ENCODE results near the gene ZNF358. TPM values are rescaled to one million over a fixed set of nuclear protein-coding genes. Genes with fewer than 3 reads are reported as not detected.

ZNF358 gene
- total and polyA plus RNA-seq, 10 of the 15 experiments (the other 5 are each of a cell fraction or from before 2014, with no cell fraction given) = 0.09 to 6.3 (median 1.9) TPM; not detected in 1

DNA sequence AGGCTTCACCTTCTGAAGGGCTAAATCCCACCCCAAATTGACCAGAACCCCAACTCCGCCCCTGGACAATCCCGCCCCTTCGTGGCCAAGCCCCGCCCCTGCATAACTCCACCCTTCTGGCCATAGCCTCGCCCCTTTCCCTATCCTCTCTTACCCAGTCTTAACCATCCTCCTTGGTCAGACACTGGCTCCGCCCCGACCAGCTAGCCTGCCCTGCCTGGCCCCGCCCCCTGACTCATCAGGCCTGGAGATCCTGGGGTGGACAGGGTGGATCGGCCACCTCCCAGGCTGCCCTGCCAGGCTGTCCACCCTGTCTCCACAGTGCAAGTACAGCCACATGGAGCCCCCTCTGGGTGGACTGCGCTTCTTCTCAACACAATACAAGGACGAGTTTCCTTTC lies 8.0 kb upstream of the ZNF358 start:
- no peaks in the 10 kb centered on the region for H3K9me3 ChIP-seq (replicated peaks; ENCODE audit: control insufficient read depth, insufficient read depth, low read length)
- WGBS (ENCODE audit: insufficient coverage, insufficient replicate concordance, low lambda C conversion rate, missing lambda C conversion rate) = 16% methylated on average over 11 of the region's 11 CpGs
- ChIA-PET CTCF (interaction anchor here (0.5 kb wide), 1 partner anchor 477 kb away, joined by 3 read pairs; no protein-coding TSS in a partner anchor), POLR2A (no interaction called here), SMC1A (ENCODE audit: uncharacterized antibody, unreplicated experiment) (no interaction called here), RAD21 (ENCODE audit: unreplicated experiment) (no interaction called here)
- H2AFZ ChIP-seq (ENCODE audit: control insufficient read depth, low read depth, low read length) = no peak overlapping the region
- H3K36me3 ChIP-seq (ENCODE audit: control insufficient read depth in 2 of 2, insufficient read depth in 2 of 2, low read length in 1 of 2) = no peaks in the 10 kb centered on the region
- no peak overlapping the region for H3K4me3 ChIP-seq
- H3K27ac ChIP-seq (ENCODE audit: control insufficient read depth, insufficient read depth) = no peak overlapping the region
- in situ Hi-C loops (cut with MboI) (no loop called here), intact Hi-C loops (cut with micrococcal nuclease; ENCODE audit: unreplicated experiment) (no loop called here)
- ATAC-seq (peak; percentile 87), DNase-seq (ENCODE audit: low read depth, low spot score) (no peak), FAIRE-seq (no peak)
- H3K4me2 ChIP-seq (ENCODE audit: control insufficient read depth, insufficient read depth) = no peak overlapping the region
- H3K27me3 ChIP-seq (replicated peaks in 1 of 2; ENCODE audit: control insufficient read depth in 2 of 2, insufficient read depth in 2 of 2, low read length in 1 of 2) = no peaks in the 10 kb centered on the region
- H3K9ac ChIP-seq (ENCODE audit: control insufficient read depth, insufficient read depth, low read length) = no peak overlapping the region
- no peak for TF ChIP-seq PML (IDR thresholded peaks at IDR 0.05; ENCODE audit: low read length)
- TF ChIP-seq, protein P1, sequence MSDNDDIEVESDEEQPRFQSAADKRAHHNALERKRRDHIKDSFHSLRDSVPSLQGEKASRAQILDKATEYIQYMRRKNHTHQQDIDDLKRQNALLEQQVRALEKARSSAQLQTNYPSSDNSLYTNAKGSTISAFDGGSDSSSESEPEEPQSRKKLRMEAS (IDR thresholded peaks at IDR 0.05; ENCODE audit: low read depth, low read length) = no peak
- TF ChIP-seq, protein P2, sequence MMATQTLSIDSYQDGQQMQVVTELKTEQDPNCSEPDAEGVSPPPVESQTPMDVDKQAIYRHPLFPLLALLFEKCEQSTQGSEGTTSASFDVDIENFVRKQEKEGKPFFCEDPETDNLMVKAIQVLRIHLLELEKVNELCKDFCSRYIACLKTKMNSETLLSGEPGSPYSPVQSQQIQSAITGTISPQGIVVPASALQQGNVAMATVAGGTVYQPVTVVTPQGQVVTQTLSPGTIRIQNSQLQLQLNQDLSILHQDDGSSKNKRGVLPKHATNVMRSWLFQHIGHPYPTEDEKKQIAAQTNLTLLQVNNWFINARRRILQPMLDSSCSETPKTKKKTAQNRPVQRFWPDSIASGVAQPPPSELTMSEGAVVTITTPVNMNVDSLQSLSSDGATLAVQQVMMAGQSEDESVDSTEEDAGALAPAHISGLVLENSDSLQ (IDR thresholded peaks at IDR 0.05) = no peak
- no peak for TF ChIP-seq BACH1 (IDR thresholded peaks at IDR 0.05; ENCODE audit: borderline replicate concordance)
- TF ChIP-seq SUZ12 (IDR thresholded peaks at IDR 0.05; ENCODE audit: unreplicated experiment) = no peak
- TF ChIP-seq FOXK2 (IDR thresholded peaks at IDR 0.05) = no peak
- no peak for TF ChIP-seq IRF4 (IDR thresholded peaks at IDR 0.05; ENCODE audit: low read depth, low read length)
- TF ChIP-seq JUNB (IDR thresholded peaks at IDR 0.05) = no peak
- TF ChIP-seq LARP7 (IDR thresholded peaks at IDR 0.05) = no peak
- TF ChIP-seq ZBED1 (IDR thresholded peaks at IDR 0.05; ENCODE audit: borderline replicate concordance) = no peak
- TF ChIP-seq, protein P3, sequence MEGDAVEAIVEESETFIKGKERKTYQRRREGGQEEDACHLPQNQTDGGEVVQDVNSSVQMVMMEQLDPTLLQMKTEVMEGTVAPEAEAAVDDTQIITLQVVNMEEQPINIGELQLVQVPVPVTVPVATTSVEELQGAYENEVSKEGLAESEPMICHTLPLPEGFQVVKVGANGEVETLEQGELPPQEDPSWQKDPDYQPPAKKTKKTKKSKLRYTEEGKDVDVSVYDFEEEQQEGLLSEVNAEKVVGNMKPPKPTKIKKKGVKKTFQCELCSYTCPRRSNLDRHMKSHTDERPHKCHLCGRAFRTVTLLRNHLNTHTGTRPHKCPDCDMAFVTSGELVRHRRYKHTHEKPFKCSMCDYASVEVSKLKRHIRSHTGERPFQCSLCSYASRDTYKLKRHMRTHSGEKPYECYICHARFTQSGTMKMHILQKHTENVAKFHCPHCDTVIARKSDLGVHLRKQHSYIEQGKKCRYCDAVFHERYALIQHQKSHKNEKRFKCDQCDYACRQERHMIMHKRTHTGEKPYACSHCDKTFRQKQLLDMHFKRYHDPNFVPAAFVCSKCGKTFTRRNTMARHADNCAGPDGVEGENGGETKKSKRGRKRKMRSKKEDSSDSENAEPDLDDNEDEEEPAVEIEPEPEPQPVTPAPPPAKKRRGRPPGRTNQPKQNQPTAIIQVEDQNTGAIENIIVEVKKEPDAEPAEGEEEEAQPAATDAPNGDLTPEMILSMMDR (IDR thresholded peaks at IDR 0.05 in 2 of 3, conservative IDR thresholded peaks at IDR 0.05 in 1 of 3; ENCODE audit: control insufficient read depth in 2 of 3, extremely low read depth in 1 of 3, insufficient read depth in 1 of 3, low read depth in 3 of 3, low read length in 3 of 3) = no peak
- TF ChIP-seq, protein P4, sequence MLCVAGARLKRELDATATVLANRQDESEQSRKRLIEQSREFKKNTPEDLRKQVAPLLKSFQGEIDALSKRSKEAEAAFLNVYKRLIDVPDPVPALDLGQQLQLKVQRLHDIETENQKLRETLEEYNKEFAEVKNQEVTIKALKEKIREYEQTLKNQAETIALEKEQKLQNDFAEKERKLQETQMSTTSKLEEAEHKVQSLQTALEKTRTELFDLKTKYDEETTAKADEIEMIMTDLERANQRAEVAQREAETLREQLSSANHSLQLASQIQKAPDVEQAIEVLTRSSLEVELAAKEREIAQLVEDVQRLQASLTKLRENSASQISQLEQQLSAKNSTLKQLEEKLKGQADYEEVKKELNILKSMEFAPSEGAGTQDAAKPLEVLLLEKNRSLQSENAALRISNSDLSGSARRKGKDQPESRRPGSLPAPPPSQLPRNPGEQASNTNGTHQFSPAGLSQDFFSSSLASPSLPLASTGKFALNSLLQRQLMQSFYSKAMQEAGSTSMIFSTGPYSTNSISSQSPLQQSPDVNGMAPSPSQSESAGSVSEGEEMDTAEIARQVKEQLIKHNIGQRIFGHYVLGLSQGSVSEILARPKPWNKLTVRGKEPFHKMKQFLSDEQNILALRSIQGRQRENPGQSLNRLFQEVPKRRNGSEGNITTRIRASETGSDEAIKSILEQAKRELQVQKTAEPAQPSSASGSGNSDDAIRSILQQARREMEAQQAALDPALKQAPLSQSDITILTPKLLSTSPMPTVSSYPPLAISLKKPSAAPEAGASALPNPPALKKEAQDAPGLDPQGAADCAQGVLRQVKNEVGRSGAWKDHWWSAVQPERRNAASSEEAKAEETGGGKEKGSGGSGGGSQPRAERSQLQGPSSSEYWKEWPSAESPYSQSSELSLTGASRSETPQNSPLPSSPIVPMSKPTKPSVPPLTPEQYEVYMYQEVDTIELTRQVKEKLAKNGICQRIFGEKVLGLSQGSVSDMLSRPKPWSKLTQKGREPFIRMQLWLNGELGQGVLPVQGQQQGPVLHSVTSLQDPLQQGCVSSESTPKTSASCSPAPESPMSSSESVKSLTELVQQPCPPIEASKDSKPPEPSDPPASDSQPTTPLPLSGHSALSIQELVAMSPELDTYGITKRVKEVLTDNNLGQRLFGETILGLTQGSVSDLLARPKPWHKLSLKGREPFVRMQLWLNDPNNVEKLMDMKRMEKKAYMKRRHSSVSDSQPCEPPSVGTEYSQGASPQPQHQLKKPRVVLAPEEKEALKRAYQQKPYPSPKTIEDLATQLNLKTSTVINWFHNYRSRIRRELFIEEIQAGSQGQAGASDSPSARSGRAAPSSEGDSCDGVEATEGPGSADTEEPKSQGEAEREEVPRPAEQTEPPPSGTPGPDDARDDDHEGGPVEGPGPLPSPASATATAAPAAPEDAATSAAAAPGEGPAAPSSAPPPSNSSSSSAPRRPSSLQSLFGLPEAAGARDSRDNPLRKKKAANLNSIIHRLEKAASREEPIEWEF (IDR thresholded peaks at IDR 0.05; ENCODE audit: insufficient replicate concordance, low read depth, low read length) = no peak
- TF ChIP-seq RAD51 (IDR thresholded peaks at IDR 0.05) = no peak
- H4K20me1 ChIP-seq (ENCODE audit: control insufficient read depth, insufficient read depth) = no peaks in the 10 kb centered on the region
- H3K79me2 ChIP-seq (ENCODE audit: control insufficient read depth, insufficient read depth, low read length) = no peaks in the 10 kb centered on the region
- H3K4me1 ChIP-seq (ENCODE audit: control insufficient read depth, insufficient read depth, low read length) = no peaks in the 10 kb centered on the region
- no TSS peak for BruUV-seq (replicated peaks)

Data from GM12878 (cell line).